NCI-H2107 (cell line): ENCODE measurements around the gene GDPD3.

Source experiments
- DNase-seq: peaks from one replicate; lab custom pipeline; 2025; lab: John Stamatoyannopoulos, UW

The GDPD3 gene

GRCh38 chr16:30077656-30078055 is 35.7 kb downstream of the GDPD3 start:
- no peak for DNase-seq

GRCh38 chr16:30076276-30076791 is 37.0 kb downstream of the GDPD3 start:
- no peak for DNase-seq

GRCh38 chr16:30075503-30076275 is 37.6 kb downstream of the GDPD3 start, which contains the start of gene PPP4C:
PPP4C (plus strand) TSS chr16:30075994; CDS start chr16:30076378, 384 bp downstream.
- DNase-seq, result peak; percentile 77

GRCh38 chr16:30070490-30070889 is 42.8 kb downstream of the GDPD3 start:
- no peak for DNase-seq

GRCh38 chr16:30069611-30070462 is 43.5 kb downstream of the GDPD3 start:
- no peak for DNase-seq

GRCh38 chr16:30068750-30069610 is 44.4 kb downstream of the GDPD3 start:
- no peak for DNase-seq

GRCh38 chr16:30068333-30068732 is 45.0 kb downstream of the GDPD3 start:
- DNase-seq, result no peak

- no peak for DNase-seq
Observed at GRCh38 chr16:30067584-30067916, 45.8 kb downstream of the GDPD3 start.

- DNase-seq, result no peak
Observed at GRCh38 chr16:30066761-30067583, 46.4 kb downstream of the GDPD3 start.

GRCh38 chr16:30065943-30066760 is 47.2 kb downstream of the GDPD3 start:
- DNase-seq, result no peak

- peak; percentile 96 for DNase-seq
Observed at GRCh38 chr16:30065102-30065942, 48.0 kb downstream of the GDPD3 start, which contains the start of gene ALDOA. ALDOA (plus strand) TSS chr16:30065760; CDS start chr16:30066898, 1,138 bp downstream.

GRCh38 chr16:30064729-30065101 is 48.6 kb downstream of the GDPD3 start:
- DNase-seq, result no peak

- DNase-seq, result peak; percentile 51
Observed at GRCh38 chr16:30063893-30064728, 49.2 kb downstream of the GDPD3 start.

GRCh38 chr16:30063278-30063892 is 50.0 kb downstream of the GDPD3 start:
- no peak for DNase-seq

GRCh38 chr16:30060836-30061554 is 52.3 kb downstream of the GDPD3 start:
- no peak for DNase-seq

GRCh38 chr16:30060346-30060745 is 53.0 kb downstream of the GDPD3 start:
- no peak for DNase-seq

- no peak for DNase-seq
Observed at GRCh38 chr16:30054959-30055553, 58.3 kb downstream of the GDPD3 start.
